Embryonic facial prominence (tissue), 1 donor: ENCODE results near the gene FGF5.
"Not testable (repeated sequence)": the region's sequence is repeated elsewhere in the genome, so short reads cannot be mapped to it uniquely, and the experiment has no call there.

ENCODE experiments used
- DNase-seq: peaks from one replicate; pipeline ENCODE4 v3.0.0-alpha.2; 2016; ENCODE audit errors: extremely low spot score

FGF5 gene, protein sequence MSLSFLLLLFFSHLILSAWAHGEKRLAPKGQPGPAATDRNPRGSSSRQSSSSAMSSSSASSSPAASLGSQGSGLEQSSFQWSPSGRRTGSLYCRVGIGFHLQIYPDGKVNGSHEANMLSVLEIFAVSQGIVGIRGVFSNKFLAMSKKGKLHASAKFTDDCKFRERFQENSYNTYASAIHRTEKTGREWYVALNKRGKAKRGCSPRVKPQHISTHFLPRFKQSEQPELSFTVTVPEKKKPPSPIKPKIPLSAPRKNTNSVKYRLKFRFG

DNA sequence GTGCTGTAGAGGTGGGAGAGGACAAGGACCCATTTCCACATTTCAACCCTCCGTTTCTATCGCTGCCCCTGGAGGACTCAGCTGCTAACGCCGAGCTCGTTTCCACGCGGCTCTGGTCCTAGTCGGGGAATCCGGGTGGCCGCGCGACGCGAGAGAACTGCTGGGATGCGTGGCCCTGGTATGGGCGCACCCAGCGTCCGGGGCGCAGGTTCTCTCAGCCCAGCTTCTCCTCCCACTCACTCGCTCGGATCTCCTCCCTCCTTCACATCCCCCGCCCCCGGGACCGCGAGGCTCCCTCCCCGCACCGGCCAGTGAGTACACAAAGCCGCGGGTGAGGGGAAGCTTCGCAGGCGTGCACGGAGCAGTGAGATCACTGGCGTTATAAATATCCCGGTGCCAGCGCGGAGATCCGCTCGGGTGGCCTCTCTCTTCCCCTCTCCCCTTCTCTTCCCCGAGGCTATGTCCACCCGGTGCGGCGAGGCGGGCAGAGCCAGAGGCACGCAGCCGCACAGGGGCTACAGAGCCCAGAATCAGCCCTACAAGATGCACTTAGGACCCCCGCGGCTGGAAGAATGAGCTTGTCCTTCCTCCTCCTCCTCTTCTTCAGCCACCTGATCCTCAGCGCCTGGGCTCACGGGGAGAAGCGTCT, at the start of gene FGF5:
Gene FGF5 (plus strand): TSS at position 412 of the 649 bp plus-strand sequence. CDS start 161 bp downstream, at position 573.
- peak; percentile 11 for DNase-seq

DNA sequence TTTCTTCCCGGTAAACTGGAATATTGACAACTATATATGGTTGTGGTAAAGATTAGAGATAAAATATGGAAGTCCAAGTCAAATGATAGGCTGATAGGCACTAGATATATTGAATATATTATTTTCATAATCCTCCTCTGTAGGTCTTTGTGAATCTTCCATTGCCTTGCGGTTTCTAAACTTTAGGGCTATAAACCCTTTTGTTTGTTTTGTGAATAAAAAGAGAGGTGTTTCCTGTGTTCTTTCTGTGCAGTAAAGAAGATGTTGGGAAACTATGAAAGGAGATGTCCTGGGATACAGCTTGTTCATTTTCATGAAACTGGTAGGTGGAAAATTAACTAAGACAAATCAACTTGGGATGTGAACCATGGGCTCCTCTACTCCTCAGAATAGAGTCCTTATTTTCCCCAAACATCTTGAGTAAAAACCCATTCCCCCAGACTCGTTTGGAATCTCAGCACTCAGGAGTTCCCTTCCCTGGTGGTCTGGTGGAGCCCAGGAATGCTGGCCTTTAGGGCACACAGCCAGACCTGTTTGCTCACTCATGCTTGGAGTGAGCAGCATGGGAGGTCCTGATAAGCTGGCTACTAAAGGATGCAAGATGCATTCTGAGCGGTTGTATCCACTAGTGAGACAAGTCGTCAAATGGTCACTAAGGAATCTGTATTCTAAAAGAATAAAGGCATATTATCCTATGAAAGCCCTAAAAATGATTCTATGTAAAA, 47.0 kb upstream of the FGF5 start:
- no peak for DNase-seq

DNA sequence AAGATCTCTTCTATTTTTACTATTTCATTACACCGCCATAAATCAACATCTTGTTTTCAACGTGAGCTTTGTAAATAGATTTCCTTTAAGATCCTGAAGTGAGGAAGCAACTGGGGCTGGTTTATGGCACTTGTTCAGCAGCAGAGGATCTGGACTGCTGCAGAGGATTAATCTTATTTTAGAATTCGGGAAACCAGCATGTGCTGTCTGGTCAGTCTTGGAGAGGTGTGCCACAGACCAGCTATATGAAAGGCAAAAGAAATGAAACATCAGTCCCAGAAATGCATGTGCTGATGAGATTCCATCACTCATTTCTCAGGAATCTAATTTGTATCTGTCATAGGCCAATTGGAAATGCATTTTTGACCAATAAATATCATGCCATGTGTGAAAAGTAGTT, 45.8 kb upstream of the FGF5 start:
- DNase-seq = no peak

DNA sequence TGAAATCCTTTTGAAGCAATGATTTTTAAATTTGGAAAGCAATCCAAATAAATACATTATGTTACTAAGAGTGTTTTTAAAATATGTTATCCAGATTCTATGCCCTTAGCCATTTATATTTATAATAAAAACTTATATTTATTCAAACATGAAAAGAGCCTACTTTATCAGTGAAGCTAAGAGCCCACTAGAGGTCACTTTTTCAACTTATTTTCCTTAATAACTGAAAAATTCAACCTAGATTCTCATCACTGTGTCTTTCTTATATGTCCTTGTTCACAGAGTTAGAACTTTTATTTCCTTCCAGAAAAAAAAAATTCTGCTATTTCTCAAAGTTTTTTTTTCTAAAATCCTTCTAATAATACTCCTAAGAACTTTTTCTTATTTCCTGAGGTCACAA, 45.3 kb upstream of the FGF5 start:
- DNase-seq = no peak

DNA sequence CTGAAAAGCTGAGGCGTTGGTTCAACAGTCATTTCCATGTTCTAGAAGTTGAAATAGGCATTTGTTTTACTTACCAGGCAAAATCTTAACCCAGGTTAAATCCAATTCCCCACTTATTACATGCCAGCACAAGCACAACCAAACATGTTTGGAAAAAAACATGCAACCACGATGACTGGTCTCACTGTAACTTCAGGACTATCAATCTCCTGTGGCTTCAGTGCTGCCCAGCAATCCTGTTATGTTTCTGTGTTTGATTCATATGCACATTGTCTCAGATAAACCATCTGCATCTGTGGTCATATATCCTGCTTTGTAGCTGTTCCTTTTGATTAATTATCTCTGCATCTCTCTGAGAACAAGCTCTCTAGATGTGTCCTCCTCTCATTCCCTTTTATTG, 40.9 kb upstream of the FGF5 start:
- DNase-seq = no peak

DNA sequence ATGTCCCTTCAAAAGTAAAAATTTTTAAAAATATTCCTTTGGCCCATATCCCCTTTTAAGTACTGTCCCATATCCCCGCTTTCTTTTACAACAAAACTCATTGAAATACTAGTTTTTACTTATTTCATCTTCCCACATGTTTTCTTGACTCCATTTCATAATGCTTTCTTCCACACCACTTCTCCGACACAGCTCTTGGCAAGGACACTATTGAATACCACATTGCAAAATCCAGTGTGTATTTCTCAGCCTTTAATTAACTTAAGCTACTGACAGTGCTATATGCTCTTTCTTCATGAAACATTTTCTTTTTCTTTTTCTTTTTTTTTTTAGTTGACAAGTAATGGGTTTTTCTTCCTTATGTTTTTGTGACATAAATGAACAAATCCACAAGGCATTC, 40.4 kb upstream of the FGF5 start:
- no peak for DNase-seq

DNA sequence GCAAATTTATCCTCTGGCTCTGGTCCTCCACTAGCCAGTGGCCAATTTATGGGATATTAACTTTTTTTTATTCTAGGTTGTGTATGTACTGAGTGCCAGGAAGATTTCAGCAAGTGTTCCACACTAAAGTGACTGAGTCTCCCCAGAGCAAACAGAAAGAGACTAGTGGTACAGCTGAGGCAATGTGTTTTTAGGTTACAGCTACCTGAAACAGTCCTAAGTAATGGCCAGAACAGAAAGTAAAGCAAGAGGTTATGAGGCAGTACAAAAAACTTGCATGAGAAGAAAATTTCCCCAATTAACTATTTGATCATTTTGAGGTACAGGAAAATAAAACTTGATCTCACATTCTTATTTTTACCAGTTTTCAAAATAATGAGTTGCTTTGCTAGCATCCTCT, 38.0 kb upstream of the FGF5 start:
- DNase-seq = no peak

DNA sequence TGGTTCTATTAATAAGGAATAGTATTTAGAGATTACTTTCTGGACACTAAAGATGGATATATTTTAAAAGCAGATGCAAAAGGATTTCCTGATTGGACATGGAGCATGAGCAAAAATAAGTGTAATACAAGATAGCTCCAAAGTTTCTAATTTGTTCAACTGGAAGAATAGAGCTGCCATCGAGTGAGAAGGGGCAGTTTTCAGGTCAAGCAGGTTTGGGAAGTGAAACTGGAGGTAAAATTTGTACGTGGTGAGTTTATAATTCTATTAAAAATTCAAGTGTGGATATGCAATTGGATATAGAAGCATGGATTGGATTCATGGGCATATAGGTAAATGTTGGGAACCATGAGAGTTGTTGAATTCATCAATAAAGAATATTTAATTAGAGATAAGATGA, 37.3 kb upstream of the FGF5 start:
- DNase-seq = no peak

DNA sequence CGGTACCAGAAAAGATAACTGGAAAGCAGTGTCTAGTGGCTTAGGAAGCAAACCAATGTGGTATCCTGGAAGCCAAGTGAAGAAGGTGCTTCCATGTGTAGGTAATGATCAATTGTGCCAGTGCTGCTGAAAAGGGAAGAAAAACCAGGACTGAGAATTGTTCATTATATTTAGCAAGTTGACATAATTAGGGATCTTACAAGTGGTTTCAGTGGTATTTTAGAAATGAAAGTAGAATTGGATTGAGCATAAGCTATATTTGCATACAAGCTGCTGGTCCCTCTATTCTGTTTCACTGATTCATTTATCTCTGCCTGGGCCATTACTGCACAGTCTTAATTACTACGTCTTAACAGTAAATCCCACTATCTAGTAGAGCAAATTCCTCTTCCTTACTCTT, 36.9 kb upstream of the FGF5 start:
- no peak for DNase-seq

DNA sequence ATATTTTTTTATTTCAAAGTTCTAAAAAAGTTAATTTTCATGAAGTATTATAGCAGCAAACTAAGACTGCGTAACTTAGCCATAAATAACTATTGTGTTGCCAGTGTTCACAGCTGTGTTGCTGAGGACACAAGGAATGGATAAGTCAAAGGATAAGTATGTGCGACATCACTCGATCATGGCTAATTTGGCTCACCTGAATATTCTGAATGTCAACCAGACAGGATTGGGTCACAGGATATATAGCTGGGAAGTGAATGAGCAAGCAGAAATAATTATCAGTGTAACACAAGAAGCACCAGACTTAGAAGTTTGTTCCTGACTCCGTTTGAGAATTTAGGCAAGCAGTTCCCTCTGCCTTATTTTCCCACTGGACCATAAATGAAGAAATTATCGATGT, 35.3 kb upstream of the FGF5 start:
- DNase-seq = no peak

DNA sequence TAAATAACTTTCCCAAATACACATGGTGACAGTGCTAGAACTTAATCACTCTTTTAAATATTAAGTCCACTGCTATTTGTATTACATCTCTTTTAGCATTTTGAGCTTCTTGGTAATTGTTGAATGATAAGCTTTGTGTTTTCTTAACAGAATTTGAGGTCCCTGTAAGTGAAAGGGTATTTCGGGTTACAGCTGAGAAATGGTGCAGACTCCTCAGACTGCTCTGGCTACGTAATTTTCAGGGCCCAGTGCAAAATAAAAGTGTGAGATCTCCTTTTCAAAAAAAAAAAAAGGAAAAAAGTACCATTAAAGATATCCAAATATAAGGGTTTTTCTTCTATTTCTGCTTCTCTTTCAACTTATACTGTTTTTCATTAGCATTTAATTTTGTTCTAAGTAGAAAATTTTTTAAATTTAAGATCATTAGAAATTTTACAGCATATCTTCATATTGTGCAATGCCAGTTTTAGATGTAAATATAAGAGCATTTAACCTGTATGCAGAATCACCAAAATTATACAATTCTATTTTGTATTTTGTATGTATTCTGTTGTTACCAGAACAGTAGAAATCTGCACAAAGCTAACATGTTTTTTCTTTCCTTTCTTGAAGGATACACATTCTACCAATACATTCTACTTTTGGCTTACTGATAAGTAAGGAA, 33.6 kb upstream of the FGF5 start:
- no peak for DNase-seq

DNA sequence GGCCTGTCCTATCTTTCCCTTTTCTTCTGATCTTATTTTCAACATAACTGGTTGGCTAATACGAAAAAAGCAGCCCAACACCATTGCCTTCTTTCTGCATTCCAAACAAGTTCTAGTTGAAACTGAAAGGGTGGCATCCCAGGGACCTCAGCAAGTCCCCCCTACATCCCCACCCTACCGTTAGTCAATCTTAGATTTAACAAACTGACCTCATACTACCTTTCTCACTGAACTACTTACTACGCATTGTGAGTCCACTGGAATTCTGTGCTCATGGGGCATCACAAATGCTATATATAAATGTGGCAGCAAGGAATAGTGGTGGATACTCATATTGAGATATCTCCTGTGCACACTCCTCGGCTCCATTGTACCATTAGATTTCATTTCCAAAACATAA, 33.1 kb upstream of the FGF5 start:
- no peak for DNase-seq

DNA sequence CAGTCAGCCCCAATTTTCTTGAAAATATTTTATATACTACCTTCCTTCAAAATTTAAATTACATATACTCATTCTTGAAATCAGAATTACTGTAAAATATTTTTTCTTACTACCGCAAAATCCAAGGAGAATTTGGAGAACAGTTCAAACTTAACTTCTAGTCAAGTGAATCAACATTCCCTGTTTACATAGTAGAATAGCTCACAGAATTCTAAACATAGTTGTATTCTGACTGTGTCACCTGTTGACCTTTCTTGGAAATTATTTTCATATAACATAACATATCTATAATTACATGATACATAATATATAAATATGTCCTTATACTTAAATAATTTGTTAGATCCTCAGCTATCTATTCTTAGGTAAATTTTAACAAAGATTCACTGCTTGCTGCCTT, 31.0 kb upstream of the FGF5 start:
- no peak for DNase-seq

DNA sequence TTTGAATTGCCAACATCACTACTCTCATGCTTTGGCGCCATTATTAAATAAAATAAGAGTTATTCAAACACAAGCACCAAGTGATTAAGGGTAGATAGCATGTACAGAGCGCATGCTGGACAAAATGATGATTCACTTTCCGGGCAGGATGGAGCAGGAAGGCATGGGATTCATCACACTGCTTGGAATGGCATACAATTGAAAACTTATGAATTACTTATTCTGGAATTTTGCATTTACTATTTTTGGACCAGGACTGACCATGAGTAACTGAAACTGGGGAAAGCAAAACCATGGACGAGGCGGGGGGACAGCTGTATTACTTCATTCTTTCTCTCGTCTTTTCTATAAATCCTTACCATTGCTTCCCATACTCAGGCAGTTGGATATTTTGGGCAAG, 28.5 kb upstream of the FGF5 start:
- no peak for DNase-seq

DNA sequence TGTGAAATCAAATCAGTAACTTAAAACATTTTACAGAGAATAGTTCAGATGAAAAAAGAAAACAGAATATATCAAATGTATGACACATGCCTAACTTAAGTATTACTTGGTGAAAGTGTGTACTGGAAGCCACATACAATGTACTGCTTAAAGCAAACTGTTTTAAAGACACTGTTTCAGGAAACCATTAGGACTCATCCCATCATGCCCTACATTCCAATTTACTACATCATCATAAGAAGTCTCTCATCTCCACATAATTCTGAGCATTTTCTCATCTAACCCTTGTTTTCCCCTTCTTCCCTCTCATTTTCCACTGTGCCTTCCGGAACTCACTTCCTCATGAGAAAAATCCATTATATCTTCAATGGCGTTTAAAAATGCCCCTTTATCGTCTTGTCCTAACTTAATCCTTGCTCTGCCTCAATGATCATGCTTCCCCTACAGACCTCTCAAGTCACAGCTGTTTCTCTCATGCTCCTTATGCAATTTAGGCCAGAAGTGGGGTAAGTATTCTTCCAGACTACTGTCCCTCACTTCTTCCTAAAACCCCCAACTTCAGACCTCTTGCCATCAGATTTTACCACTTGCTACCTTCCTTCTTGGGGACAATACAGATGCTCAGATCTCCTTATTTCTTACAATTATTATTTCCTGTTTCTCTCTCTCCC, 26.8 kb upstream of the FGF5 start:
- DNase-seq = no peak

DNA sequence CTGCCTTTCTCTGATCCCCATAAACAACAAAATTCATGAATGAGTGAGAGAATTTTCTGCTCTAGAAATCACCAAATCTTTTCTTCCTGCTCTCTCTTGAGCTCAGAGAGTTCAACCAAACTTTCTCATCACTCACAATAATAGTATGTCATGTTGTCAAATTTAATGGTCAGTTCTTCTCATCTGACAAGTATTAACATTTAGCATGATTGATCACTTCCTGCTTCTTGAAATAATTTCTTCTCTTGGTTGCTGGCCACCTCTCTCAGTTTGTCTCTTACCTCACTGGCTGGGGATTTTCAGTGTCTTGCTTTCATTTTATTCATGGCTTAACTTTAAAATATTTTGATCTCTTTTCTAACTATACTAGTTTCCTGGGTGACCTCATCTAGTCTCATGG, 25.5 kb upstream of the FGF5 start:
- DNase-seq = no peak

DNA sequence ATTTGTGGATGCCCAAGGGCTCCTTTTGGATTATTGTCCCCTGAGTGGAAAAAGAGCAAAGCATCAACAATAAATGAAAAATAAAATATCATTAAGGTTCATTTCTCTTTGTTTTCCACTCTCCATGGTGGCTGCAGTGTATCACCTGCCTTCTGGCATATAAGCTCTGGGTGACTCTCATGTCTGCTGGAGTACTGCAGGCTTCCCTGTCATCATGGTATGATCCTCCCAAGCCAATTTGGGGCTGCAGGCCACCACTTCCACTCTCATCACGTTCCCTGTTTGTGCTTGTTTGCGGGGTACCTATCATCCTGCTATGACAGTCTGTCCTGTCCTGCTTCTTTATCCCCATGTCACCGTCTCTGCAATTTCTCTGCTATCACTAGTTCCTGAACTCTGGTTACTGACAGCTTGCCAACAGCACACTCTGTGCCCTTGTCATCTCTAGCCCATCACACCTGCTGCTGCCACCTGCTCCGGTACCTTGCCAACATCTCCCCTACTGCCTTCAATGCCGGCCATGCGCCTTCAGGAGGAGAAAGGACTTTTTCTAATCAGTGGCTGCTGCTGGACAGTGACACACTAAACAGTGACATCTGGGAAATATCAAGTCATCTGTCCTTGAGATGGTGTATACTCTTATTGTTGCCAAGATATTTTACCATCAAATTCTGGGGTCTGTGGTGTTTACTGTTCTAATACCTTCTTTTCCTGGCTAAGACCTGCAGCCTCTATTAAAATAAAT, 23.0 kb upstream of the FGF5 start:
- DNase-seq = no peak

DNA sequence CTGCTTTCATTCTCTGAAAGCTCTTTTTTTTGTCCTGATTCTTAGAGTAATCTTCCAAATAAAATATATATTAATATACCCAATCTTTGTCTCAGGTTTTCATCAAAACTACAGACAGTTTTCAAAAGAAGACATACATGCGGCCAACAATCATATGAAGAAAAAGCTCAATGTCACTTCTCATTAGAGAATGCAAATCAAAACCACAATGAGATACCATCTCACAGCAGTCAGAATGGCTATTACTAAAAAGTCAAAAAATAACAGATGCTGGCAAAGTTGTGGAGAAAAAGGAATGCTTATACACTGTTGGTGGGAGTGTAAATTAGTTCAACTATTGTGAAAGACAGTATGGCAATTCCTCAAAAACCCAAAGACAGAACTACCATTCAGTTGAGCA, 19.0 kb upstream of the FGF5 start:
- not testable (repeated sequence) for DNase-seq

DNA sequence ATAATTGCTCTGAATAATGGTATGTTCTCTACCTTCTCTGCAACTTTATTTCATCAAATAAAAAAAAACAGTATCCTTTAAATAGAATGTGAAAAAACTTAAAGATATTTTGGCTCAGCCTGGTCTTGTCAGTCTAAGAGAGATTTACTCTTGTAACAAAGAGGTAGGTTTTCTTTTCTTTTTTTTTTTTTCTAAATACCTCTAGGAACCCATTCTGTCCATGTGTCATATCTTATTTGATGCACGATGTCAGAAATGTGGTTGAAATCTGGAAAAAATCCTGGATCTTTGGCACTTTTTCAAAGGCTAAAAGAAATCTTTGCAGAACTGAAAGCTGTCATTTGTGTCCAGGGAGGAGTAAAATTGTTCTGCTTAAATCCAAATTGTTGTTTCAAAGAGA, 17.3 kb upstream of the FGF5 start:
- no peak for DNase-seq

DNA sequence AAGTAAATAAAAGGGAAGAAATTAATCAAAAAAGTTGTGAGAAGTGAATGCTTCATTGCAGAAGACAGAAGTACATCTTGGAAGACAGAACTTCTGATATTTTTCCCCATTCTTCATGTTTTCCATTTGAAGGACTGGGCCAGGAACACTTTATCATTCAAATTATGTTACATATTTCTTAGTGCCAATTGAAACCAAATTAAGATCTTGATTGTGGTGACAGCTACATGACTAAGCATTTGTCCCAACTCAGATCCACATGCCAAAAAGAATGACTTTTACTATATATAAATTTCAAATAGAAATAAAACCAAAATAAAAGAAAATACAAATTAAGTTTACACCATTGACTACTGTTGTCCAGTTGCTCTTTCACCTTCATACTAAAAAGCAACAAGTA, 14.0 kb upstream of the FGF5 start:
- DNase-seq = no peak

DNA sequence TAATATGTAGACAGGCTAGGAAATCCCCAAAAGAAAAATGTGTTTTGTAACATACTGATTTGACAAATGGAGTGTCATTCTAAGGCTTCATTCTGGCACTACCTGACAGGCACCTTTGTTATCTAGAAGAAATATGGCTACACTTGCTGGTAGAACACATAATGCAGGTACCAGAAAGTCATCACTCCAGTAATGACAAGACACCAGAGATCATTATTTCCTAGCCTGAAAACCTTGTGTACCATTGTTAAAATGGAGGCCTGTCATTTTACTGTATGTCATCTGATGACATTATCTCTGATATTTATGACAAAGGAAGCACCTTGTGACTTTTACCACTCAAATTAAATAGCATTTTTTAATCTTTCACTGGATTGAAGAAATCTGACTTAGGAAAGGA, 13.5 kb upstream of the FGF5 start:
- DNase-seq = no peak
